ENCODE measurements around the gene ACTR2. TPM values are rescaled to one million over a fixed set of nuclear protein-coding genes. Genes with fewer than 3 reads are reported as not detected.

Gene ACTR2
- total and polyA plus RNA-seq, 2 of the 13 experiments (the other 11 are each of a cell fraction or from before 2014, with no cell fraction given) = 51.2 to 100 TPM

DNA sequence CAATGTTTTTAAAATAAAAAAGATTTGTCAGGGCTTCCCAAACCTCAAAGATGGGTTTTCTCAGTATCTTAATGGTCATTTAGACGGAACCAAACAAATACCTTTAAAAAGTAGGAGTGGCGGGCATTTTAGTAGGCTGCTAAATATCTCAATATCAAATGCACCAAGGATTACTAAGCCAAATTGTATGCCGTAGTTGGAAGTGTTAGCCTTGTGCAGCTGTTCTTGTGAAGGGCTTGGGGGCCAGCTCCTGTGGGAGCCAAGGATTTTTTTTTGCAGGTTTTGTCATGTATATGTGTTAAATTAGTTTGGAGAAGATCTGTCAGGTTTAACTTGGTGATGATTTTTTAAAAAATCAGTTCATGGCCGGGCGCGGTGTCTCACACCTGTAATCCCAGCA is 52.1 kb downstream of the ACTR2 start:
- H3K36me3 ChIP-seq (replicated peaks in 1 of 2; ENCODE audit: control insufficient read depth in 1 of 2, insufficient read depth in 2 of 2, low read length in 2 of 2) = no peaks in the 10 kb centered on the region
- FAIRE-seq (no peak), DNase-seq (ENCODE audit: low spot score) (no peak), ATAC-seq (no peak)
- BruUV-seq (replicated peaks) = no TSS peak
- TF ChIP-seq FOXK2 (IDR thresholded peaks at IDR 0.05) (no peak), ZFP90 (CRISPR knock-in tag; IDR thresholded peaks at IDR 0.05; ENCODE audit: borderline replicate concordance) (no peak), ATRX (CRISPR knock-in tag; IDR thresholded peaks at IDR 0.05; ENCODE audit: borderline replicate concordance) (no peak), ZNF430 (CRISPR knock-in tag; IDR thresholded peaks at IDR 0.05) (no peak), ZNF646 (CRISPR knock-in tag; IDR thresholded peaks at IDR 0.05) (no peak), FOXK1 (CRISPR knock-in tag; IDR thresholded peaks at IDR 0.05; ENCODE audit: borderline replicate concordance, low read depth) (no peak)
- TF ChIP-seq, protein P1, sequence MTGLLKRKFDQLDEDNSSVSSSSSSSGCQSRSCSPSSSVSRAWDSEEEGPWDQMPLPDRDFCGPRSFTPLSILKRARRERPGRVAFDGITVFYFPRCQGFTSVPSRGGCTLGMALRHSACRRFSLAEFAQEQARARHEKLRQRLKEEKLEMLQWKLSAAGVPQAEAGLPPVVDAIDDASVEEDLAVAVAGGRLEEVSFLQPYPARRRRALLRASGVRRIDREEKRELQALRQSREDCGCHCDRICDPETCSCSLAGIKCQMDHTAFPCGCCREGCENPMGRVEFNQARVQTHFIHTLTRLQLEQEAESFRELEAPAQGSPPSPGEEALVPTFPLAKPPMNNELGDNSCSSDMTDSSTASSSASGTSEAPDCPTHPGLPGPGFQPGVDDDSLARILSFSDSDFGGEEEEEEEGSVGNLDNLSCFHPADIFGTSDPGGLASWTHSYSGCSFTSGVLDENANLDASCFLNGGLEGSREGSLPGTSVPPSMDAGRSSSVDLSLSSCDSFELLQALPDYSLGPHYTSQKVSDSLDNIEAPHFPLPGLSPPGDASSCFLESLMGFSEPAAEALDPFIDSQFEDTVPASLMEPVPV (CRISPR knock-in tag; IDR thresholded peaks at IDR 0.05) = no peak
- no peak overlapping the region for H3K9ac ChIP-seq (ENCODE audit: insufficient read depth, low read depth, low read length)
- H3K4me1 ChIP-seq (ENCODE audit: insufficient read depth, low read length) = peaks cover 30% of the 10 kb centered on the region
- 89% methylated on average over 6 of the region's 6 CpGs for WGBS (ENCODE audit: low lambda C conversion rate)
- H3K4me2 ChIP-seq (ENCODE audit: low read depth, low read length) = no peak overlapping the region
- intact Hi-C loops (cut with micrococcal nuclease; ENCODE audit: unreplicated experiment) = loop anchor here (5.0 kb wide), 1 partner anchor 273 kb away; no protein-coding TSS in a partner anchor
- H3K9me3 ChIP-seq (ENCODE audit: low read length) = no peaks in the 10 kb centered on the region
- H2AFZ ChIP-seq (ENCODE audit: low read length) = no peak overlapping the region
- no peaks in the 10 kb centered on the region for H3K79me2 ChIP-seq (ENCODE audit: insufficient read depth, low read length)
- no peaks in the 10 kb centered on the region; a peak in 1 of 5 replicates for H3K27me3 ChIP-seq (ENCODE audit: control insufficient read depth in 1 of 2, insufficient read depth in 2 of 2, low read length in 2 of 2)
- ChIA-PET POLR2A (no interaction called here), CTCF (ENCODE audit: low intra/inter-chr PET ratio, low total read pairs) (no interaction called here)
- H3K27ac ChIP-seq (ENCODE audit: extremely low read length, insufficient read depth, low read length) = no peak overlapping the region
- no peak overlapping the region for H3K4me3 ChIP-seq (replicated peaks in 1 of 3; ENCODE audit: insufficient read depth in 1 of 3, low read depth in 2 of 3, low read length in 3 of 3)
- in situ Hi-C loops (cut with HindIII; ENCODE audit: extremely low pct_ligation_motif_present, low pct_unique_long_range_greater_than_20kb) = no loop called here
- H4K20me1 ChIP-seq (ENCODE audit: insufficient read depth, low read length) = no peaks in the 10 kb centered on the region

All from HepG2 (cell line).